EL (cell line): ENCODE data around the gene NRIP2.

Source experiments
- DNase-seq: peaks from one replicate; pipeline ENCODE4 v3.0.0-alpha.2; 2016

Gene NRIP2

DNA sequence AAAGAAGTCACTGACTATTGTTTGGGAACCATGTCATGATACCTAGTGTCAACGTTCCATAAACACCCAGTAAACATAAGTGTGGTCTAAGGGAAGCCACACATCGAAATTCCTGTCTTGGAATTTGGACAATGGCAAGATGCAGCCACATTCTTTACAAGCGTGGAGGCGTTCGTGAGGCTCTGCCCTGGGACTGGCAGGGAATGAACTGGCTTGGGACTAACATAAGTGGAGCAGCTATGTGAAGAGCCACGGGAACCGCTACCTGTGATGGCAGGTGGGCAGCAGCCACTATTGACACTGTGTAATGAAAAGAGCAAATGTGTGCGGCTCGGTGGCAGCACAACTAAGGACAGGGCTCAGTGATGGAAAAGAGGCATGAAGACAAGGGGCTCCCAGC lies 10.0 kb upstream of the NRIP2 start:
- peak; percentile 29 for DNase-seq

DNA sequence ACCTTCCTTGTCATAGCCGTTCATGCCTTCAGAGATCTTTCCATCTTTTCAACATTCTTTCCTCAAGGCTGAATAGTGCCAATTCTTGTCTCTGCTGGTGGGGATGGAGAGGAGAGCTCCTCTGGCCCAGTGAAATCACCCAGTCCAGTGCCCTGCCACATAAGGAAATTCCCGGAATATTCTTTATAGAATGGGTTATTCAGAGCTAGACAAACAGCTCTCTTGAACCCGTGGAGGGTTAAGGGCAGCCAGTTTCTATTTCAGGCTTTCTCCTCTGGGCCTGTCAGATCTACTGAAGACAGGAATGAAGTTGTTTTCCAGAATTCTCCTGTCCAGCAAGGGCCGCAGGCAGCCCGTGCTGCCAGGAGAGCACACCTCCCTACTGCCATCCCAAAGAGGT lies 8.1 kb upstream of the NRIP2 start:
- no peak for DNase-seq

- no peak for DNase-seq
These were observed 6.3 kb upstream of the NRIP2 start for GRCh38 chr12:2841056-2841650.

- DNase-seq = no peak
These were observed 1.7 kb upstream of the NRIP2 start for GRCh38 chr12:2836574-2836973.

GRCh38 chr12:2835691-2836403 lies 1.0 kb upstream of the NRIP2 start:
- DNase-seq = no peak

DNA sequence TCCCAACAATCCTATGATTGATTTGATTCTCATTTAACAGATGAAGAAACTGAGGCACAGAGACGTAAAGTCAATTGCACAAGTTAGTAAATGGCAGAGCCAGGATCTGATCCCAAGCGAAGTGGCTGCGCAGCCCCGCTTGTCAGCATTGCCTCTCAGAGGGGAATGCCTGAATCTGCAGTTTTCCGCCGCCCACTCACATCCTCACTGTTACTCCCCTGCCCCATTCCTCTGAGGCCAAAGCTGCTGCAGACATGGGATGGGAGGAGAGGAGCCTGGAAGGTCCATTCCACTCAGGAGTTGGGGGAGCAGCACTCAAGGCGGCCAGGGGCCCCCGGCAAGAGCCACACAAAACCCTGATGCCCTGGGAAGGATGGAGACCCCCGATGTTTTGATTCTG lies 1.0 kb downstream of the NRIP2 start:
- DNase-seq = no peak

DNA sequence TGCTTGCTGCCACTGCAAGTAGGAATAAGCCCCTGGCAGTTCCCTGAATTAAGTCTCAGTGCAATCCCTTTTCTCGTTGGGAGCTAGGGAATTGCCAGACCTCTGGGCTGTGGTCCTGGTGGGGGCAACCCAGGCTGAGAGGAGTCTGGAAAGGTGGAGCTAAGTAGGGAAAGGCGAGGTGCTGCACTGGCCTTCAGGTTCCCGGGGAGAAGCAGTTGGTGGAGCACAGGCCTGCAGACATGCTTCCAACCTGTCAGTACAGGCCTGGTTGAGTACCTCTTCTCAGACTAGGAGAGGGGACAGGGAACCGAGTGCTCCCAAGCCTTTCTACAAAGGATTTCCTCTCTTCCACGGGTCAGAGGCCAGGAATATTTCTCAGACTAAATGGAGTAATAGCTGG lies 1.5 kb downstream of the NRIP2 start:
- no peak for DNase-seq

DNA sequence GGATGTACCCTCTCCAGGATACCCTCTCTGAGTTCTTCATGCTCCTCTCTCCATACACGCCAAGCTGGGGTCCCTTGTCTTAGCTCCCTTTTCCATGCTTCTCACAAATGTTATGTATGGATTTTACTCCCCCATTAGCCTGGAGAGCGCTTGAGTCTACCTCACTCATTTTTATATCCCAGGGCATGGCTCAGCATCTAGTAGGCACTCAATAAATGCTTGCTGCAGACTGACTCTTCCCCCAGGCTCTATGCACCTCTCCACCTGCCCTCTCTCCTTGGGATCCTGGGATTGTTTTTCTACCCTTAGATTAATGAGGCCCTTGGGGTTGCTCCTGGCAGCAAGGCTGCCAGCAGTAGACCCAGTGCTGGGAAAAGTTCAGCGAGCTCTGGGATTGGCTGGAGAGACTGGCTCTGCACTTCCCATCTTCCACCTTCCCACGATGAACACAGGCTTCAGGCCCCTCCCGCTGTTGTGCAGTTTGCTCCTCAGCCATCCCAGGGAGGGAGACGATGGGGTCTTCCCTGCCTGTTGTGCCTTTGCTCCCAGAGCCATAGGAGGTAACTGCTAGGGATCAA lies 2.2 kb downstream of the NRIP2 start:
- no peak for DNase-seq

DNA sequence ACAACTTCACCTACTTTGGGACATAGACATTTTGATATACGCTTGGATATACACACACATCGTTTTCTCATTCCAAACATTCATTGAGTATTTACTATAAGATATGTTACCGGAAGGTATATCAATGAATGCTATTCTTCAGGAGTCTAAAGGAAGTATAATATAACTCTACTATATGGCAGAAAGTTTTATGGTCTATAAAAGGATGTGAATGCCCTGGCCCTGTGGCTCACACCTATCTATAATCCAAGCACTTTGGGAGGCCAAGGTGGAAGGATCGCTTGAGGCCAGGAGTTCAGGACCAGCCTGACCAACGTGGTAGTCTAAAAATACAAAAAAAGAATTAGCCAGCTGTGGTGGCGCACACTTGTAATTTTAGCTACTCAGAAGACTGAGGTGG lies 5.6 kb downstream of the NRIP2 start:
- DNase-seq = no peak

- DNase-seq = no peak
These were observed 7.9 kb downstream of the NRIP2 start for GRCh38 chr12:2826721-2827515.

- no peak for DNase-seq
These were observed 8.8 kb downstream of the NRIP2 start for GRCh38 chr12:2826036-2826435.

- DNase-seq = no peak
These were observed 9.7 kb downstream of the NRIP2 start for GRCh38 chr12:2825132-2825531.

- no peak for DNase-seq
These were observed 10.3 kb downstream of the NRIP2 start for GRCh38 chr12:2824541-2824940.

- no peak for DNase-seq
These were observed 11.4 kb downstream of the NRIP2 start for GRCh38 chr12:2823483-2823882.

DNA sequence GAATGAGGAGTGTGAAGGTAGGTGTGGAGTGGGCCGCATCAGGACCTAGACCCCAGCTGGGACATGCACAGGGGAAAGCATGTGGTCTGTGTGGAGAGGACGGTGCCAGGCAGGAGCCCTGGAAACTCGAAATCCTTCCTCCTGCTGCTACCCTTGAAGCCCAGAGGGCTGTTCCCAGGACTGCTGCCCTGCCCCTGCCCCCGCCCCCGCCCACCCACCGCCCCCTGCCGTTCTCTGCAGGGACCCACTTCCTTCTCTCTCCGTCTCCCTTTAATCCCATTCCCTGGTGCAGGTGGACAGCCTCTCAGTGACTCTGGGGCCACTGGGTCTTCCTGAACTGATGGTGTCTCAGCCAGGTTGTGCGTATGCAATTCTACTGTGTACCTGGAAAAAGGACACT lies 14.4 kb downstream of the NRIP2 start:
- DNase-seq = no peak

- DNase-seq = no peak
These were observed 15.0 kb downstream of the NRIP2 start for GRCh38 chr12:2819810-2820209.

DNA sequence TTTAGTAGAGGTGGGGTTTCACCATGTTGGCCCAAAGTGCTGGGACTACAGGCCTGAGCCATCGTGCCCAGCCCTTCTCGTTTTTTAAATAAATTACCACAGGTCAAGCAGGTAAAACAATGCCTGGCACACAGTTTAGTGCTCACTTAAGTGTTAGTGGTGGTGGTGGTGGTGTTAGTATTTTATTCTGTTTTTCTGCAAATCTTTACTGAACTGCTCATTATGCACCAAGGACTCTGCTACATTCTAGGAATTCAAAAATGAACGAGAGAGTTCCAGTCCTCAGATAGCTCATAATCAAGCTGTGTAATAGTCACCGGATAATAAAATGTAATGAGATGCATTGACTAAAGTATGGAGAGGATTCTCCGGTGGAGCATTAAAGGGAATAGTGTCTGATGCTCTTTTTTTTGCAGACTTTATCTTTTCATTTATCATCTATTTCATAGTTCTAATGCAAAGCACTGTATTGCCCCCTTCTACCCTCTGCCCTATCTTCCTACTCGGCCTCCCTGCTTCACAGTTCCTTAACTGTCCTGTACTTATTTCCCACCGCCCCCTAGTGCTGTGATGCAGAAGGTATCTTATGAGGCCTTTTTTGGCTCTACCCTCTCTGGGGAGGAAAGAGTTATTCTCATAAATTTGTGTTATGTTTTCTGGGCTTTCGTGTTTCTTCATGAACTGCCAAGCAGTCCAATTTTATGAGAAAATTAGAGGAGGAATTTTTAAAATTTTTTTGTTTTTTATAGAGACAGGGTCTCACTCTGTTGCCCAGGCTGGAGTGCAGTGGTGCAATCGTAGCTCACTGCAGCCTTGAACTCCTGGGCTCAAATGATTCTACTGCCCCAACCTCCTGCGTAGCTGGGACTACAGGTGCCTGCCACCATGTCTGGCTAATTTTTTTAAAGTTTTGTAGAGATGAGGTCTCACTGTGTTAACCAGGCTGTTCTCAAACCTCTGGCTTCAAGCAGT lies 21.3 kb downstream of the NRIP2 start:
- DNase-seq = peak; percentile 69

DNA sequence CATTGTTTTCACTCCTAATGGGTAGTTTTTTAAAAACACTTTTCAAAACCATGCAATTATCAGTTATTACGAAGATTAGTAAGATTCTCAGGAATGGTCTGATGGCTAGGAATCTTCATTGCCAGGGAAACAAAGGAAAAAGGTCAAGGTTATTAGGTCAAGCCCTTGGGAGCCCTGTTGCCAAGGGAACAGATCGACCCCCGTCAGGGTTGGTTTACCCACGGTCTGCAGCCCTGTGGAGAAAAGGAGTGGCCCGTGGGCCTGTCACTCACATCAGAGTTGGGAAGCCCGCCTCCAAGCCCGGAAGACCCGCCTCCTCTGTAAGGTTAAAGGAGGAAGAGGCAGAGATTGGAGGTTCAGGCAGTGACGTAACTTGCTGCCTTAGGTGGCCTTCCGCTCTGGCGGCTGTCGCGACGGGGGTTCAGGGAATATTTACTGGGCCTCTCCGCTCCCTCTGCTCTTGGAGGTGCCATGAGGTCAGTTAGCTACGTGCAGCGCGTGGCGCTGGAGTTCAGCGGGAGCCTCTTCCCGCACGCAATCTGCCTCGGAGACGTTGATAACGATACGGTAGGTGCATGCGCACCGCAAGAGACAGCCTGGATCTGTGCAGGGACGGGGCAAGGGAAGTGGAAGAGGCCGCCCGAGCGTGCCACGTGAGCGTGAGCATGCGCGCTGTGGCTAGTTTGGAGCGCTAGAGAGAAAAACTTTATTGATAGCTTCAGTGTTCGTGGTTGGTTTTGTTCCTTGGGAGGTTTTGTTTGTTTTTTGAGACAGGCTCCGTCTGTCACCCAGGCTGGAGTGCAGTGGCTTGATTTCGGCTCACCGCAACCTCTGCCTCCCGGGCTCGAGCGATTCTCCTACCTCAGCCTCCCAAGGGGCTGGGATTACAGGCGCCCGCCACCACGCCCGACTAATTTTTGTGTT lies 22.3 kb downstream of the NRIP2 start, which contains the start of gene ITFG2:
ITFG2 (plus strand) TSS at position 379 of the 924 bp plus-strand sequence; CDS start at position 472, 93 bp downstream.
- peak; percentile 99 for DNase-seq

DNA sequence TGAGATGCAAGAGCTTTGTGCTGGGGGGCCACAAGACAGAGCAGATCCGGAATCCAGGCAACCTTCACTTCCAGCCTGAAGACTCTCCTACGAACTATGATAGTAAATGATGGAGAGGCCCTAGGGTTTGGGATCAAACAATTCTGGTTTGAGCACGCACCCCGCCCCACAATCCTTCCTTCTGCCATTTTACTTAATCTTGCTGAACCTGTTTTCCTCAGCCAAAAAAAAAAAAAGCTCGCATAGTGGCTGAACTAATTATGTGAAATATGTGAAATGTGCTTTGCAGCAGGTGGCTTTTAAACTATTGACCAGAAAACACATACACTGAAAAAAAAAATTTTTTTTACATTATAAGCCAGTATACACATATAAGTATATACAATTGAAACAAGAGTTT lies 23.0 kb downstream of the NRIP2 start:
- no peak for DNase-seq

DNA sequence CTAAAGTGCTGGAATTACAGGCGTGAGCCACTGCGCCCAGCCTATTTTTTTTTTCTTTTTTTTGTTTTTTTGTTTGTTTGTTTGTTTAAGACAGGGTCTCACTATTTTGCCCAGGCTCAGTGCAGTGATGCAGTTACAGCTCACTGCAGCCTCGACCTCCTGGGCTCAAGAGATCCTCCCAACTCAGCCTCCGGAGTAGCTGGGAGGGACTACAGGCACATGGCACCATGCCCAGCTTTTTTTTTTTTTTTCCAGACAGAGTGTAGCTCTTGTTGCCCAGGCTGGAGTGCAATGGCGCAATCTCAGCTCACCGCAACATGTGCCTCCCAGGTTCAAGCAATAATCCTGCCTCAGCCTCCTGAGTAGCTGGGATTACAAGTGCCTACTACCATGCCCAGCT lies 28.1 kb downstream of the NRIP2 start:
- DNase-seq = no peak

DNA sequence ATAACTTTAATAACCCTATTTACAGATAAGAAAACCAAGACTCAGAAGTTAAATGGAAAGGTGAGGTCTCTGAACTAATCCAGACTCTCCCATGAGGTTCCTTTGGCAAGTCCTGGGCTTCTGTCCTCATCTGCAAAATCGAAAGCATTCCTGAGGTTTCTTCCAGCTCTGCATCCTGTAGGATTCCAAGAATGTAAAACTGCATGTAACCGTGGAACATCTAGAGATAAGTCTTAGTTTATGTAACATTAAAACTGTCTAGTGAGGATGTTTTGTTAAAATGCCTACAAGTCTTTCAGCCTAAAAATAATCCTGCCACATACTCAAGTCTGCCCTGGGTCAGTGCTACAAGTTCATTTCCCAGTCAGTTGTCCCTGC lies 29.7 kb downstream of the NRIP2 start:
- DNase-seq = peak; percentile 12
